CD8-positive, alpha-beta memory T cell (primary cell): Measurements from ENCODE around the gene GRAMD2A. TPM values are rescaled to one million over a fixed set of nuclear protein-coding genes. Genes with fewer than 3 reads are reported as not detected.
A peak's percentile ranks its signal among the peaks of the same experiment; 100 is the strongest.

ENCODE experiments used
- CTCF ChIA-PET: fragments of 350-600 bp; sonication (Branson Sonifier 250); formaldehyde crosslinking; loops from one replicate; lab custom pipeline; 2021; ENCODE audit warnings: antibody characterized with exemption; lab: Charles Lee
- POLR2A ChIA-PET: fragments of 350-600 bp; sonication (Branson Sonifier 250); formaldehyde crosslinking; loops from one replicate; lab custom pipeline; 2021; ENCODE audit warnings: antibody characterized with exemption; lab: Charles Lee
- DNase-seq, 5 donors: peaks; one replicate each; pipeline versions ENCODE4 v3.0.0 to v3.0.0-alpha.2; 2020 to 2022; ENCODE audit warnings: mixed read lengths in 1 of 5
- H3K27ac ChIP-seq: one replicate; pipeline ENCODE4 v1.7.0; 2013; ENCODE audit warnings: low read depth, mild to moderate bottlenecking, low read length, moderate library complexity
- H3K27me3 ChIP-seq: 2 replicates; pipeline ENCODE4 v1.7.0; 2013; ENCODE audit warnings: low read length, mild to moderate bottlenecking; ENCODE audit not compliant: insufficient read depth, poor library complexity, severe bottlenecking
- H3K36me3 ChIP-seq: 2 replicates; pipeline ENCODE4 v1.7.0; 2013; ENCODE audit warnings: mild to moderate bottlenecking, low read length, moderate library complexity; ENCODE audit not compliant: insufficient read depth
- H3K4me1 ChIP-seq: 2 replicates; pipeline ENCODE4 v1.7.0; 2013; ENCODE audit warnings: mild to moderate bottlenecking, low read length, moderate library complexity; ENCODE audit not compliant: insufficient read depth
- H3K4me3 ChIP-seq: 2 replicates; pipeline ENCODE4 v1.7.0; 2013; ENCODE audit warnings: mild to moderate bottlenecking, low read length
- H3K9me3 ChIP-seq: 2 replicates; pipeline ENCODE4 v1.7.0; 2013; ENCODE audit warnings: mild to moderate bottlenecking, low read length
- H3K27ac Mint-ChIP-seq, 8 donors: one replicate each; pipeline ENCODE4 v1.8.0; 2020 to 2021; ENCODE audit warnings: mixed read lengths in 8 of 8, mild to moderate bottlenecking in 6 of 8, inconsistent platforms in 3 of 8, moderate library complexity in 3 of 8
- H3K27me3 Mint-ChIP-seq, 2 donors: one replicate each; pipeline ENCODE4 v1.8.0; 2020 to 2021; ENCODE audit warnings: mixed read lengths in 2 of 2, mild to moderate bottlenecking in 1 of 2, moderate library complexity in 1 of 2
- H3K36me3 Mint-ChIP-seq, 3 donors: one replicate each; pipeline ENCODE4 v1.8.0; 2020 to 2021; ENCODE audit warnings: mixed read lengths in 3 of 3, inconsistent platforms in 1 of 3, mild to moderate bottlenecking in 1 of 3
- H3K4me1 Mint-ChIP-seq, 3 donors: one replicate each; pipeline ENCODE4 v1.8.0; 2020 to 2021; ENCODE audit warnings: mixed read lengths in 3 of 3, inconsistent platforms in 1 of 3, mild to moderate bottlenecking in 1 of 3
- H3K4me3 Mint-ChIP-seq, 7 donors: one replicate each; pipeline ENCODE4 v1.8.0; 2020 to 2021; ENCODE audit warnings: mixed read lengths in 7 of 7, mild to moderate bottlenecking in 6 of 7, moderate library complexity in 4 of 7, inconsistent platforms in 2 of 7
- H3K9me3 Mint-ChIP-seq, 5 donors: one replicate each; pipeline ENCODE4 v1.8.0; 2020 to 2022; ENCODE audit warnings: mixed read lengths in 5 of 5, mild to moderate bottlenecking in 3 of 5, moderate library complexity in 2 of 5, inconsistent platforms in 1 of 5
- polyA plus RNA-seq: library from polyadenylated mRNA; unstranded; fragments of 300-500 nt; fragmentation: Illumina TruSeq; gene quantifications from one replicate; pipeline ENCODE4 v1.2.3, GENCODE V29; 2021
- total RNA-seq, 2 experiments: library from RNA; stranded (reverse); gene quantifications; one replicate each; pipeline ENCODE4 v1.2.3, GENCODE V29; 2021

Gene GRAMD2A
- total and polyA plus RNA-seq, 3 experiments from 2014 or later, result not detected

DNA sequence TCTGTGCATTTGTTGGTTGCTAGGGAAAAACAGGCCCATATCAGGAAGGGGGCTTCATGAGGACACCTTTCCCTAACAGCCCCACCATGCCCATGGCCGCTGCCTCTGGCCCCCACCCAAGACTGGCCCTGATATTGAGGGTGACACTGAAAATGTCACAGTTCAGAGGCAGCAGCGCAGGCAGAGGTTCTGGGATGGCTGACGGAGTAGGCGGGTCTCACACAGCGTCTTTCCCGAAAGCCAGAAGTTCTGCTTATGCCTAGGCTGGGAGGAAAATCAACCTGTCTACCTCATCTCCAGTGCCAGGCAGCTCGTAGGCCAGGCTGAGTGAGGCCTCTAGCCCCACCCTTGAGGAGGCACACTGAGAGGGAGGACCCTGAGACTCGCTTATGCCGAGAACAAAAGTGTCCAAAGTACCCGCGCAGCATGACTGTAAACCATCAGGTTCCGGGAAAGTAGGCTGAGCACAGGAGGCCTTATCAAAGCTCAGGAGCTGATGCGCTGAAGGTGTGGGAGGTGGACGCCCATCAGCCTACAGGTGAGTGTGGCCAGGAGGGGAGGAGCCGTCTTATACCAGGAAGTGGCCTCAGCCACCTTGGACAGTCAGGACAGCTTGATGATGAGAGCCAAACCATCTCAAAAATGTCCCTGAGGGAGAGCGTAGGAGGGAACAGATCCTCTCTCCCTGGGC, 27.5 kb downstream of the GRAMD2A start:
- Mint-ChIP-seq H3K9me3 (no peaks in the 10 kb centered on the region), H3K36me3 (no peaks in the 10 kb centered on the region), H3K27ac (no peak overlapping the region), H3K4me1 (peaks cover 2 to 7% (median 7%) of the 10 kb centered on the region in 3 donors), H3K27me3 (peaks cover 5 to 11% of the 10 kb centered on the region in 2 donors), H3K4me3 (no peak overlapping the region)
- Histone ChIP-seq H3K36me3 (no peaks in the 10 kb centered on the region), H3K27ac (no peak overlapping the region), H3K9me3 (no peaks in the 10 kb centered on the region), H3K27me3 (no peaks in the 10 kb centered on the region), H3K4me1 (no peaks in the 10 kb centered on the region), H3K4me3 (no peak overlapping the region)
- POLR2A ChIA-PET, result no interaction called here
- DNase-seq, result no peak
- CTCF ChIA-PET, result no interaction called here

GRCh38 chr15:72169236-72169920, 28.2 kb downstream of the GRAMD2A start:
- Histone ChIP-seq H3K4me1 (no peaks in the 10 kb centered on the region), H3K27ac (no peak overlapping the region), H3K27me3 (no peaks in the 10 kb centered on the region), H3K4me3 (no peak overlapping the region), H3K36me3 (no peaks in the 10 kb centered on the region), H3K9me3 (no peaks in the 10 kb centered on the region)
- H3K27ac Mint-ChIP-seq, result peak overlapping the region in 1 of 8 donors; percentile 6
- H3K4me3 Mint-ChIP-seq, result no peak overlapping the region
- H3K4me1 Mint-ChIP-seq, result peaks cover 2 to 7% (median 7%) of the 10 kb centered on the region in 3 donors
- H3K27me3 Mint-ChIP-seq, result peaks cover 2 to 6% of the 10 kb centered on the region in 2 donors
- H3K9me3 Mint-ChIP-seq, result no peaks in the 10 kb centered on the region
- CTCF ChIA-PET, result no interaction called here
- no peaks in the 10 kb centered on the region for H3K36me3 Mint-ChIP-seq
- no peak for DNase-seq
- POLR2A ChIA-PET, result no interaction called here

DNA sequence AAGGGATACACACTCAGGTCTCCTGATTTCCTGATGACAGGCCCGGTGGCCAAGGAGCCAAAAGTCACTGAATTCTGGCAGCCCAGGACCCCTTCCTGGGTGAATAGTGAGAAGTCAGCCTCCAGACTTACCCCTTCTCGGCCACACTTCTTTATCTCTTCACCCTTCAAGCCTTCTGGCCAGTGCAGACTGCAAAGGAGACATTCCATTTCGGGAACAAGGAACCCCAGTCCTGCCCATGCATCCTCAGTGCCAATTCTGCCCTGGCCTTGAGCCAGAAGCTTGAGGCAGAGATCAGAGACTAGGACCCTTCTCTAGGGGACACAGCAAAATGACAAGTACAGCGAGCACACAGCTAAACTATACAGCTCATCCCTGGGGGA, 28.8 kb downstream of the GRAMD2A start:
- POLR2A ChIA-PET, result no interaction called here
- Mint-ChIP-seq H3K27ac (peak overlapping the region in 1 of 8 donors; percentile 6), H3K9me3 (no peaks in the 10 kb centered on the region)

DNA sequence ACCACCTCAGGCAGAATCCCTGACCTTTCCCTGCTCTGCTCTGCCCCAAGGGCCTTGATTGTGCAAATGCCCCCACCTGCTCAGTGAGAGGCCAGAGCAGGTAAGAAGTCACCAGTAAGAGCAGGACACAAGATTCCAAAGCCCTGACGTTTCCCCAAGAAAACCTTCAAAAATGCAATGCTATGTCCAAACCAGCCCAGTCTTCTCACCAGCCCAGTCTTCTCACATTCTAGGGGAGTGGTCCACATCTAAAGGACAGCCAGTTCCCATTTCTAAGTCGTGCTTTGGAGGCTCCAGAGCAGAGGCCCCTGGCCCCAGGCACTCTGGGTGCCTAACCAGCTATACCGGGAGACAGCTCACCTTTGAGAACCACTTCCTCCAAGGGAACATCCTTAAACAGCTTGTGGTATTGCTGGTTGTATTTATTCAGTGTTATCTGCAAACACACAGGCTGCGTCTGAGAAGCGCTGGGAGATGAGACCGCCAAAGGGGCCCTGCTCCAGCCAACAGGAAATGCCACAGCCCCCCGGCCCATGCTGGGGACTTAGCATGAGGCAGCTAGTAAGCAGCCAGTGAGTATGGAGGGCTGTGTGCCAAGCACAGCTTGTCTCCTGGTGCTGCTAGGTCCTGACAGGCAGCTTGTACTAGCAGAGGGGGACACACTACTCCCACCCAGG, 29.3 kb downstream of the GRAMD2A start:
- H3K9me3 ChIP-seq, result no peaks in the 10 kb centered on the region
- POLR2A ChIA-PET, result no interaction called here
- no peak for DNase-seq

More for the DNA sequence above, 28.8 kb downstream of the GRAMD2A start:
- H3K36me3 ChIP-seq, result no peaks in the 10 kb centered on the region
- peaks cover 2 to 7% (median 7%) of the 10 kb centered on the region in 3 donors for H3K4me1 Mint-ChIP-seq
- H3K27ac ChIP-seq, result no peak overlapping the region
- no peaks in the 10 kb centered on the region for H3K4me1 ChIP-seq
- H3K27me3 Mint-ChIP-seq, result peaks cover under 1 to 2% of the 10 kb centered on the region in 2 donors
- H3K9me3 ChIP-seq, result no peaks in the 10 kb centered on the region
- DNase-seq, result no peak
- CTCF ChIA-PET, result interaction anchor here (1.2 kb wide), 1 partner anchor 425 kb away, joined by 4 read pairs; no protein-coding TSS in a partner anchor
- no peaks in the 10 kb centered on the region for H3K27me3 ChIP-seq
- no peak overlapping the region for H3K4me3 ChIP-seq
- no peaks in the 10 kb centered on the region for H3K36me3 Mint-ChIP-seq
- H3K4me3 Mint-ChIP-seq, result no peak overlapping the region

DNA sequence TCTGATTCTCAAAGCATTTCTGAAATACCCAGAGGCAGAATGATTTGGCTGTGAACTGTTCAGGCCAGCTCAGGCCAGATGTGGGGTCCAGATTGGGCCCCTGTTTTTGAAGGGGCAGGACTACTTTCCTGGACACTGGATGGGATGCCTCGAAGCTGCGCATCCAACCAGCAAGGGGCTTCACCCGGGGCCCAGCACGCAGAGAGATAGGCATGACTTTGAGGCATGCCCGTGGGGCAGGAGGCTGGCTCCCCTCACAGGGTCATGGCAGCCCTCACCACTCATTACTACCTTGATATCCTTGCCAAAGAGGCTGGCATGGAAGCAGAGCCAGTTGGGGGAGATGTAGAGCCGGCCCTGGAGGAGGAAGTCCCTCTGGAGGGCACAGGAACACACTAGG, 30.1 kb downstream of the GRAMD2A start:
- DNase-seq, result no peak
- Mint-ChIP-seq H3K4me1 (peaks cover 2 to 7% (median 7%) of the 10 kb centered on the region in 3 donors), H3K27ac (no peak overlapping the region), H3K4me3 (no peak overlapping the region), H3K9me3 (no peaks in the 10 kb centered on the region), H3K36me3 (no peaks in the 10 kb centered on the region), H3K27me3 (peaks cover 0 to 2% of the 10 kb centered on the region in 2 donors)
- Histone ChIP-seq H3K9me3 (no peaks in the 10 kb centered on the region), H3K36me3 (no peaks in the 10 kb centered on the region), H3K27ac (no peak overlapping the region), H3K4me3 (no peak overlapping the region), H3K27me3 (no peaks in the 10 kb centered on the region), H3K4me1 (no peaks in the 10 kb centered on the region)
- POLR2A ChIA-PET, result no interaction called here
- CTCF ChIA-PET, result interaction anchor here (1.3 kb wide), 1 partner anchor 438 kb away, joined by 3 read pairs; no protein-coding TSS in a partner anchor

More for the DNA sequence above, 29.3 kb downstream of the GRAMD2A start:
- no peaks in the 10 kb centered on the region for H3K9me3 Mint-ChIP-seq
- no peak overlapping the region for H3K27ac Mint-ChIP-seq
- Histone ChIP-seq H3K4me1 (no peaks in the 10 kb centered on the region), H3K27ac (no peak overlapping the region), H3K4me3 (no peak overlapping the region), H3K36me3 (no peaks in the 10 kb centered on the region), H3K27me3 (no peaks in the 10 kb centered on the region)
- CTCF ChIA-PET, result interaction anchor here (1.2 kb wide), 1 partner anchor 424 kb away, joined by 4 read pairs; no protein-coding TSS in a partner anchor
- peaks cover 0 to 2% of the 10 kb centered on the region in 2 donors for H3K27me3 Mint-ChIP-seq
- peak overlapping the region in 1 of 7 donors; percentile 13 for H3K4me3 Mint-ChIP-seq
- peaks cover 2 to 7% (median 7%) of the 10 kb centered on the region in 3 donors for H3K4me1 Mint-ChIP-seq
- H3K36me3 Mint-ChIP-seq, result no peaks in the 10 kb centered on the region

DNA sequence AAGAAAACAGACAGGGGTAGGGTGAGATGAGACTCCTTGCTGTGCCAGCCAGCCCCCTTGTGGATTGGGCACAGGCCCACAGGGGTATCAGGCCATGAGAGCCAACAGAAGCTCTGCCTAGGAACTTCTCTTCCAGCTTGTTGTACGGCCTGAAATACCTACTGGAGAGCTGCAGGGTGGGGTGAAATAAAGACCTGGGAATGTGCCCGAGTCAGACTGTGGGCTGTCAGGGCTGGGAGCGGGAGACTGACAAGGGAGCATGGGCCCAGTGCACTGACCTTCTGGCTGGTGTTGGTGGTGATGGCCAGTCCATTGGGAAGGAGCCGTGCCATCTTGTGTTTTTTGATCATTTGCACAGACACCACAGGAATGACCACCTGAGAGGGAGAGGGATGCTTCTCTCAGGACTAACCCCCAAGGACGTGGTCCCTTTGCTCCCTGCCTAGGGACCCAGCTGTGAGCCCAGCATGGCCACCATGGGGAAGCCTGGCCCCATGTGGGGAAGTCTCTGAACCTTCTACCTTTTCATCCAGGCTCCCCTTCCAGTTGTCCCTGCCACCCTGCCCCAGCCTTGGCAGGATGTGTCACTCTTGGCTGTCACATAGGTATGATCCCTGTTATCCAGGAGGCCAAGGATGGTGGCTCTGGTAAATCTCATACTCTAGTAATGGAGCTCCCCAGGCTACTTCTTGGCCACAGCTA, 30.7 kb downstream of the GRAMD2A start:
- H3K9me3 Mint-ChIP-seq, result no peaks in the 10 kb centered on the region
- ChIA-PET CTCF (interaction anchor here (1.2 to 1.3 kb wide), 2 partner anchors 386 to 438 kb away, joined by 3 read pairs; no protein-coding TSS in a partner anchor), POLR2A (no interaction called here)
- Histone ChIP-seq H3K36me3 (no peaks in the 10 kb centered on the region), H3K27ac (no peak overlapping the region), H3K27me3 (no peaks in the 10 kb centered on the region), H3K4me3 (no peak overlapping the region), H3K4me1 (no peaks in the 10 kb centered on the region), H3K9me3 (no peaks in the 10 kb centered on the region)
- no peak for DNase-seq
- H3K36me3 Mint-ChIP-seq, result no peaks in the 10 kb centered on the region
- H3K4me3 Mint-ChIP-seq, result no peak overlapping the region
- H3K27me3 Mint-ChIP-seq, result peaks cover 0 to 2% of the 10 kb centered on the region in 2 donors
- H3K4me1 Mint-ChIP-seq, result peaks cover 2 to 7% (median 7%) of the 10 kb centered on the region in 3 donors
- H3K27ac Mint-ChIP-seq, result peak overlapping the region in 1 of 8 donors; percentile 75

DNA sequence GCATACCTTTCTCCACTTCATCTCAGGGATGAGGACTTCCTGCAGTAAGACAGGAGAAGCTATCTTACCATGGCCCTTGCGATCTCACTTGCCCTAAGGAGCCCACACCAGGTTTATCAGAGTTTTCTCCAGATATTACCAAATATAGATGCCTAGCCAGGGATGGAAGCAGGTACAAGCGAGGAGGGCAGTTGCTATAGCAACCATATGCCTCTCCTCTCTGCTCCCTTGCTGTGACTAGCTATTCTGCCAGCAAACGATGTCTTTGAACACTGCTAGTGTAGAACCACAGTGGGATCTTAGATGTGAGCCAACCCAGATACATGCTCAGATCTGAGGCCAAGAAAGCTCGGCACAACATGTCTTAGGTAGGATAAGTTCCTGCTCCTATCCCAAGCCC, 33.9 kb downstream of the GRAMD2A start:
- no peaks in the 10 kb centered on the region for H3K4me1 ChIP-seq
- no peaks in the 10 kb centered on the region for H3K9me3 ChIP-seq
- Mint-ChIP-seq H3K4me3 (no peak overlapping the region), H3K27me3 (peaks cover 0 to 4% of the 10 kb centered on the region in 2 donors), H3K9me3 (no peaks in the 10 kb centered on the region), H3K36me3 (no peaks in the 10 kb centered on the region), H3K4me1 (peaks cover 2 to 7% (median 7%) of the 10 kb centered on the region in 3 donors), H3K27ac (peak overlapping the region in 1 of 8 donors; percentile 14)
- no peak overlapping the region for H3K27ac ChIP-seq
- POLR2A ChIA-PET, result no interaction called here
- no peak overlapping the region for H3K4me3 ChIP-seq
- H3K27me3 ChIP-seq, result no peaks in the 10 kb centered on the region
- no peaks in the 10 kb centered on the region for H3K36me3 ChIP-seq
- DNase-seq, result no peak
- CTCF ChIA-PET, result no interaction called here
